Adrenal gland (tissue), 12 donors: ENCODE measurements around the gene ARAP1. TPM values are rescaled to one million over a fixed set of nuclear protein-coding genes. Genes with fewer than 3 reads are reported as not detected.

ENCODE experiments used
- DNase-seq, 7 donors: peaks; one replicate each; pipeline ENCODE4 v3.0.0-alpha.2; 2019 to 2020
- H3K27ac ChIP-seq, 5 donors: fragments of 200-600 bp; sonication (generic) in 4 of 5; 1 replicate in 3 of 5; 2 replicates in 2 of 5; pipeline versions ENCODE4 v1.5.1 to v1.8.0; 2016 to 2020; ENCODE audit warnings: mild to moderate bottlenecking in 1 of 5
- H3K27me3 ChIP-seq: fragments of 200-600 bp; 2 replicates; pipeline ENCODE4 v1.8.0; 2021
- H3K36me3 ChIP-seq, 2 donors: fragments of 200-600 bp; replicated peaks in 1 of 2; 1 replicate in 1 of 2; 2 replicates in 1 of 2; pipeline versions ENCODE4 v1.5.1 to v1.8.0; 2018 to 2022
- H3K4me1 ChIP-seq, 2 donors: fragments of 200-600 bp; replicated peaks in 1 of 2; 1 replicate in 1 of 2; 2 replicates in 1 of 2; pipeline versions ENCODE4 v1.5.1 to v1.8.0; 2018 to 2021
- H3K4me3 ChIP-seq, 4 donors: fragments of 200-600 bp; sonication (generic) in 3 of 4; one replicate each; pipeline ENCODE4 v1.5.1; 2016 to 2018
- H3K9me3 ChIP-seq, 3 donors: fragments of 200-600 bp; sonication (generic) in 1 of 3; replicated peaks in 1 of 3; 1 replicate in 2 of 3; 2 replicates in 1 of 3; pipeline versions ENCODE4 v1.5.1 to v1.8.0; 2016 to 2021
- CTCF ChIP-seq, 6 experiments: fragments of 450-650 bp in 4 of 6; fragments of 200-600 bp in 2 of 6; sonication (generic) in 1 of 6; IDR thresholded peaks; 1 replicate in 5 of 6; 2 replicates in 1 of 6; pipeline versions ENCODE4 v1.5.1 to v1.8.0; 2016 to 2021; ENCODE audit warnings: antibody characterized with exemption in 6 of 6, mild to moderate bottlenecking in 2 of 6, moderate library complexity in 1 of 6
- POLR2A ChIP-seq, 2 donors: fragments of 450-650 bp; IDR thresholded peaks; one replicate each; pipeline ENCODE4 v1.6.1; 2017; ENCODE audit warnings: antibody characterized with exemption in 2 of 2, mild to moderate bottlenecking in 2 of 2, moderate library complexity in 1 of 2
- WGBS, 4 donors: extraction: QIAGEN DNeasy Blood & Tissue Kit in 2 of 4; methylation state at CpG; one replicate each; pipeline versions ENCODE4 v1.1.5 to v1.1.7; 2013 to 2017; 5-methylcytosine and 5-hydroxymethylcytosine counted together
- intact Hi-C, 2 donors: fragments of 100-400 bp; cut with DNase I; formaldehyde crosslinking; loops; one replicate each; pipeline versions ENCODE4 v1.14.1 to v1.15.0; 2022 to 2023
- polyA plus RNA-seq, 3 donors: library from polyadenylated mRNA; stranded (reverse); fragments of 200-250 nt in 2 of 3; fragments of 350-450 nt in 1 of 3; fragmentation: Illumina TruSeq in 1 of 3; extraction: RNeasy Lipid Tissue Mini Kit (QIAGEN cat#74804) in 1 of 3; gene quantifications; one replicate each; pipeline ENCODE4 v1.2.3, GENCODE V29; 2013 to 2014
- total RNA-seq, 9 donors: library from RNA; depleted of rRNA in 4 of 9; stranded (reverse); fragments of >200 nt in 4 of 9; fragments of 120-200 nt in 1 of 9; fragmentation: NEBNext Ultra II Directional in 1 of 9; extraction: Animal tissue kit (Norgen Biotek cat#: 25700) in 1 of 9; gene quantifications; one replicate each; pipeline versions ENCODE4 v1.1.0 to v1.2.4, GENCODE V29; 2013 to 2023
- donor health status: healthy with polysubstance abuse.
- donor health status: Bipolar disorder and iron deficiency.
- donor health status: DM: yes; HTN: yes; CAD: no.
- donor health status: DM: no; HTN: no; CAD: no.
- donor health status: DM: no; HTN: no; CAD: no.
- donor health status: DM: yes; HTN: yes; CAD: no.

Gene ARAP1
- total and polyA plus RNA-seq, 12 donors = 30.0 to 217 (median 149) TPM

- H3K9me3 ChIP-seq = no peaks in the 10 kb centered on the region
- no peak for DNase-seq
- H3K27ac ChIP-seq = peak overlapping the region in 2 of 5 donors; percentile 5 to 75
- WGBS, 4 donors = 28 to 39% (median 33%) methylated on average over 8 to 12 of the region's 12 CpGs
- TF ChIP-seq POLR2A (IDR thresholded peaks at IDR 0.05) (no peak), CTCF (IDR thresholded peaks at IDR 0.05) (no peak)
- intact Hi-C loops = loop anchor here (2.0 to 10.0 kb wide), 3 partner anchors 43 to 157 kb away; no protein-coding TSS in a partner anchor
- peaks cover 13 to 30% of the 10 kb centered on the region in 2 donors for H3K4me1 ChIP-seq
- no peaks in the 10 kb centered on the region for H3K27me3 ChIP-seq
- no peaks in the 10 kb centered on the region for H3K36me3 ChIP-seq
- peak overlapping the region in 2 of 4 donors; percentile 67 to 69 for H3K4me3 ChIP-seq
These were observed 110.6 kb downstream of the ARAP1 start for GRCh38 chr11:72641522-72642042.

GRCh38 chr11:72639502-72640375, 112.5 kb downstream of the ARAP1 start:
- no peaks in the 10 kb centered on the region for H3K36me3 ChIP-seq
- intact Hi-C loops = loop anchor here (2.0 to 10.0 kb wide), 3 partner anchors 41 to 155 kb away; no protein-coding TSS in a partner anchor
- TF ChIP-seq CTCF (IDR thresholded peaks at IDR 0.05) (no peak), POLR2A (IDR thresholded peaks at IDR 0.05) (peak in 1 of 2 donors; percentile 15)
- H3K4me3 ChIP-seq = peak overlapping the region in 1 of 4 donors; percentile 67
- H3K9me3 ChIP-seq = no peaks in the 10 kb centered on the region
- H3K27me3 ChIP-seq = no peaks in the 10 kb centered on the region
- H3K27ac ChIP-seq = peak overlapping the region in 1 of 5 donors; percentile 91
- DNase-seq = peak in 5 of 7 donors; percentile 34 to 66 (median 42)
- 59 to 63% (median 60%) methylated on average over 22 to 23 of the region's 23 CpGs for WGBS, 4 donors
- H3K4me1 ChIP-seq = peaks cover 14 to 48% of the 10 kb centered on the region in 2 donors

GRCh38 chr11:72637926-72638325, 114.3 kb downstream of the ARAP1 start:
- DNase-seq = peak in 1 of 7 donors; percentile 35
- H3K9me3 ChIP-seq = no peaks in the 10 kb centered on the region
- H3K36me3 ChIP-seq = no peaks in the 10 kb centered on the region
- H3K4me1 ChIP-seq = peaks cover 16 to 53% of the 10 kb centered on the region in 2 donors
- WGBS, 4 donors = 46 to 84% (median 60%) methylated on average over 5 to 8 of the region's 8 CpGs
- no peaks in the 10 kb centered on the region for H3K27me3 ChIP-seq
- intact Hi-C loops = no loop called here
- no peak overlapping the region for H3K4me3 ChIP-seq
- H3K27ac ChIP-seq = peak overlapping the region in 1 of 5 donors; percentile 91
- TF ChIP-seq POLR2A (IDR thresholded peaks at IDR 0.05) (no peak), CTCF (IDR thresholded peaks at IDR 0.05) (no peak)

DNA sequence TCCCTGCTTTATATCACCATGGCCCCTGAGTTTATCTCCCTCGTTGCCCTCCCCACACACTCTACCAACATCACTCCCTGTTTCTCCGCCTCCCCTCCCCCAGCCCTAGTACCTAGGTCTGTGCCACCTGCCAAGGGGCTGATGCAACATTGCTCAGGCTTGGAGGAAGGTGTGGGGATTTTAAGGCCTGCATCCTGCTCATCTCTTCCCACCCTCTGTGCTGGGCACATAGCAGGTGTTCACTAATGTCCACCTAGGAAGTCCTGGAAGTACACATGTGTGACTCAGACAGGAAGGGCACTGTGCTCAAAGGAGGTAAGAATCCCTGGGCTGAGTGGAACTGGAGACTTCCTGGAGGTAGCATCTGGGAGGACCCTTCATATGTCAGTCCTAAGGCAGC, 115.0 kb downstream of the ARAP1 start:
- no peak for DNase-seq
- no peaks in the 10 kb centered on the region for H3K9me3 ChIP-seq
- H3K27ac ChIP-seq = peak overlapping the region in 1 of 5 donors; percentile 91
- no peaks in the 10 kb centered on the region for H3K36me3 ChIP-seq
- TF ChIP-seq POLR2A (IDR thresholded peaks at IDR 0.05) = no peak
- TF ChIP-seq CTCF (IDR thresholded peaks at IDR 0.05) = no peak
- WGBS, 4 donors = 82 to 91% (median 85%) methylated on average over 2 of the region's 2 CpGs
- no peaks in the 10 kb centered on the region for H3K27me3 ChIP-seq
- H3K4me1 ChIP-seq = peaks cover 10 to 56% of the 10 kb centered on the region in 2 donors
- intact Hi-C loops = no loop called here
- no peak overlapping the region for H3K4me3 ChIP-seq
